CD14-positive monocyte (primary cell): ENCODE results near the gene CRHR2. TPM values are rescaled to one million over a fixed set of nuclear protein-coding genes. Genes with fewer than 3 reads are reported as not detected.

Experiments used
- DNase-seq, 3 donors: peaks; one replicate each; pipeline ENCODE4 v3.0.0-alpha.2; 2011 to 2022
- H2AFZ ChIP-seq: 2 replicates; pipeline ENCODE4 v1.6.0; 2012; ENCODE audit warnings: mild to moderate bottlenecking, low read depth, low read length, inconsistent platforms; ENCODE audit not compliant: insufficient read depth, poor library complexity, severe bottlenecking
- H3K27ac ChIP-seq, 2 donors: 1 replicate in 1 of 2; 2 replicates in 1 of 2; pipeline ENCODE4 v1.5.1; 2012 to 2013; ENCODE audit warnings: low read length in 2 of 2, control low read depth in 1 of 2, inconsistent platforms in 1 of 2, low read depth in 1 of 2, mild to moderate bottlenecking in 1 of 2
- H3K27me3 ChIP-seq, 2 donors: one replicate each; pipeline versions ENCODE4 v1.6.0 to v1.6.1; 2011 to 2013; ENCODE audit warnings: low read length in 2 of 2; ENCODE audit not compliant: control insufficient read depth in 2 of 2, insufficient read depth in 2 of 2
- H3K36me3 ChIP-seq, 2 donors: replicated peaks in 1 of 2; 1 replicate in 1 of 2; 2 replicates in 1 of 2; pipeline versions ENCODE4 v1.5.1 to v1.6.1; 2012 to 2013; ENCODE audit warnings: low read length in 2 of 2, control low read depth in 1 of 2, inconsistent platforms in 1 of 2, mild to moderate bottlenecking in 1 of 2; ENCODE audit not compliant: insufficient read depth in 2 of 2, control insufficient read depth in 1 of 2
- H3K4me1 ChIP-seq, 2 donors: 1 replicate in 1 of 2; 2 replicates in 1 of 2; pipeline versions ENCODE4 v1.5.1 to v1.6.1; 2012 to 2013; ENCODE audit warnings: low read length in 2 of 2, control low read depth in 1 of 2, inconsistent platforms in 1 of 2, mild to moderate bottlenecking in 1 of 2, moderate library complexity in 1 of 2; ENCODE audit not compliant: insufficient read depth in 2 of 2, control insufficient read depth in 1 of 2
- H3K4me2 ChIP-seq: replicated peaks from 2 replicates; pipeline ENCODE3; 2012; ENCODE audit warnings: low read length, moderate library complexity, mild to moderate bottlenecking; ENCODE audit not compliant: poor library complexity, severe bottlenecking; ENCODE audit errors: extremely low read depth
- H3K4me3 ChIP-seq, 3 experiments: fragments of 200-600 bp in 1 of 3; sonication (generic) in 1 of 3; replicated peaks in 1 of 3; 1 replicate in 2 of 3; 2 replicates in 1 of 3; pipeline ENCODE4 v1.5.1; 2011 to 2013; ENCODE audit warnings: low read length in 3 of 3, mild to moderate bottlenecking in 3 of 3, control low read depth in 2 of 3, low read depth in 2 of 3, inconsistent platforms in 1 of 3, moderate library complexity in 1 of 3
- H3K79me2 ChIP-seq: 2 replicates; pipeline ENCODE4 v1.6.0; 2012; ENCODE audit warnings: mild to moderate bottlenecking, control low read depth, inconsistent platforms, low read length, moderate library complexity; ENCODE audit not compliant: insufficient read depth
- H3K9ac ChIP-seq: 2 replicates; pipeline ENCODE4 v1.6.0; 2017; ENCODE audit warnings: low read length, mild to moderate bottlenecking; ENCODE audit not compliant: insufficient read depth, poor library complexity, severe bottlenecking
- H3K9me3 ChIP-seq, 2 donors: replicated peaks in 1 of 2; 1 replicate in 1 of 2; 2 replicates in 1 of 2; pipeline versions ENCODE4 v1.5.1 to v1.6.1; 2012 to 2013; ENCODE audit warnings: low read length in 2 of 2, control low read depth in 1 of 2; ENCODE audit not compliant: control insufficient read depth in 1 of 2, insufficient read depth in 1 of 2
- H4K20me1 ChIP-seq: 2 replicates; pipeline ENCODE4 v1.6.0; 2012; ENCODE audit warnings: mild to moderate bottlenecking, low read length, control low read depth, moderate library complexity; ENCODE audit not compliant: insufficient read depth
- H3K27ac Mint-ChIP-seq, 7 donors: one replicate each; pipeline ENCODE4 v1.8.0; 2020; ENCODE audit warnings: mild to moderate bottlenecking in 7 of 7, mixed read lengths in 7 of 7, moderate library complexity in 6 of 7, inconsistent platforms in 2 of 7
- H3K27me3 Mint-ChIP-seq, 3 donors: one replicate each; pipeline ENCODE4 v1.8.0; 2021 to 2022; ENCODE audit warnings: low read depth in 3 of 3, mild to moderate bottlenecking in 3 of 3, mixed read lengths in 3 of 3, moderate library complexity in 3 of 3, inconsistent platforms in 1 of 3
- H3K36me3 Mint-ChIP-seq, 2 donors: one replicate each; pipeline ENCODE4 v1.8.0; 2020; ENCODE audit warnings: mixed read lengths in 2 of 2, inconsistent platforms in 1 of 2, mild to moderate bottlenecking in 1 of 2
- H3K4me1 Mint-ChIP-seq: one replicate; pipeline ENCODE4 v1.8.0; 2020; ENCODE audit warnings: mild to moderate bottlenecking, mixed read lengths
- H3K4me3 Mint-ChIP-seq, 2 donors: one replicate each; pipeline ENCODE4 v1.8.0; 2020; ENCODE audit warnings: mild to moderate bottlenecking in 2 of 2, mixed read lengths in 2 of 2, moderate library complexity in 1 of 2
- H3K9me3 Mint-ChIP-seq, 7 donors: one replicate each; pipeline ENCODE4 v1.8.0; 2020 to 2022; ENCODE audit warnings: mixed read lengths in 7 of 7, mild to moderate bottlenecking in 6 of 7, moderate library complexity in 6 of 7, inconsistent platforms in 2 of 7
- CTCF ChIP-seq: fragments of 200-600 bp; IDR thresholded peaks from one replicate; pipeline ENCODE4 v1.8.0; 2022; ENCODE audit warnings: antibody characterized with exemption, mild to moderate bottlenecking
- WGBS: methylation state at CpG from one replicate; pipeline ENCODE4 v1.1.5; 2013; ENCODE audit warnings: missing lambda C conversion rate; ENCODE audit not compliant: insufficient coverage; 5-methylcytosine and 5-hydroxymethylcytosine counted together
- intact Hi-C, 2 donors: fragments of 100-400 bp; cut with micrococcal nuclease; formaldehyde crosslinking; loops; one replicate each; pipeline versions ENCODE4 v1.15.0 to v1.15.1; 2023
- polyA plus RNA-seq, 3 donors: library from polyadenylated mRNA; depleted of rRNA in 1 of 3; unstranded in 2 of 3; stranded (reverse) in 1 of 3; fragments of 300-500 nt in 2 of 3; fragments of >200 nt in 1 of 3; fragmentation: Illumina TruSeq in 2 of 3; gene quantifications; 1 replicate in 2 of 3; 2 replicates in 1 of 3; pipeline ENCODE4 v1.2.3, GENCODE V29; 2012 to 2021

The CRHR2 gene
- polyA plus RNA-seq, 3 donors, result not detected

GRCh38 chr7:30727061-30727945, 45.0 kb upstream of the CRHR2 start:
- no peak for TF ChIP-seq CTCF
- no peaks in the 10 kb centered on the region for H3K27me3 ChIP-seq
- no peaks in the 10 kb centered on the region for H4K20me1 ChIP-seq
- H3K79me2 ChIP-seq, result no peaks in the 10 kb centered on the region
- no peak overlapping the region for H3K27ac Mint-ChIP-seq
- 41% methylated on average over 4 of the region's 8 CpGs for WGBS
- H3K36me3 Mint-ChIP-seq, result no peaks in the 10 kb centered on the region
- no peaks in the 10 kb centered on the region for H3K36me3 ChIP-seq
- peak overlapping the region; percentile 56 for H2AFZ ChIP-seq
- H3K9me3 ChIP-seq, result no peaks in the 10 kb centered on the region
- H3K27ac ChIP-seq, result no peak overlapping the region
- peaks cover 2 to 11% (median 10%) of the 10 kb centered on the region in 3 donors for H3K27me3 Mint-ChIP-seq
- peaks cover 0 to 1% (median 0%) of the 10 kb centered on the region in 7 donors for H3K9me3 Mint-ChIP-seq
- peak overlapping the region in 1 of 2 donors; percentile 21 for H3K4me3 Mint-ChIP-seq
- no peak overlapping the region for H3K4me3 ChIP-seq
- peak overlapping the region; percentile 21 for H3K9ac ChIP-seq
- intact Hi-C loops, result no loop called here
- H3K4me2 ChIP-seq, result no peak overlapping the region
- H3K4me1 ChIP-seq, result peaks cover 7 to 12% of the 10 kb centered on the region in 2 donors
- H3K4me1 Mint-ChIP-seq, result peaks cover 15% of the 10 kb centered on the region
- no peak for DNase-seq

- Mint-ChIP-seq H3K27ac (no peak overlapping the region), H3K4me1 (peaks cover 15% of the 10 kb centered on the region), H3K9me3 (peaks cover 0 to 3% (median 0%) of the 10 kb centered on the region in 7 donors), H3K36me3 (no peaks in the 10 kb centered on the region), H3K4me3 (peak overlapping the region in 1 of 2 donors; percentile 21), H3K27me3 (peaks cover 2 to 12% (median 9%) of the 10 kb centered on the region in 3 donors)
- WGBS, result 100% methylated on average over 3 of the region's 7 CpGs
- H3K4me2 ChIP-seq, result no peak overlapping the region
- no peak for DNase-seq
- no peaks in the 10 kb centered on the region for H4K20me1 ChIP-seq
- no peaks in the 10 kb centered on the region for H3K79me2 ChIP-seq
- no peak overlapping the region for H3K27ac ChIP-seq
- TF ChIP-seq CTCF, result no peak
- H3K9me3 ChIP-seq, result no peaks in the 10 kb centered on the region
- no peak overlapping the region for H2AFZ ChIP-seq
- intact Hi-C loops, result no loop called here
- H3K27me3 ChIP-seq, result no peaks in the 10 kb centered on the region
- H3K4me1 ChIP-seq, result peaks cover 7 to 12% of the 10 kb centered on the region in 2 donors
- no peaks in the 10 kb centered on the region for H3K36me3 ChIP-seq
- no peak overlapping the region for H3K9ac ChIP-seq
- no peak overlapping the region for H3K4me3 ChIP-seq
These were observed 44.2 kb upstream of the CRHR2 start for GRCh38 chr7:30726296-30727006.
